ENCODE measurements around the gene SLC35B2.

The SLC35B2 gene

DNA sequence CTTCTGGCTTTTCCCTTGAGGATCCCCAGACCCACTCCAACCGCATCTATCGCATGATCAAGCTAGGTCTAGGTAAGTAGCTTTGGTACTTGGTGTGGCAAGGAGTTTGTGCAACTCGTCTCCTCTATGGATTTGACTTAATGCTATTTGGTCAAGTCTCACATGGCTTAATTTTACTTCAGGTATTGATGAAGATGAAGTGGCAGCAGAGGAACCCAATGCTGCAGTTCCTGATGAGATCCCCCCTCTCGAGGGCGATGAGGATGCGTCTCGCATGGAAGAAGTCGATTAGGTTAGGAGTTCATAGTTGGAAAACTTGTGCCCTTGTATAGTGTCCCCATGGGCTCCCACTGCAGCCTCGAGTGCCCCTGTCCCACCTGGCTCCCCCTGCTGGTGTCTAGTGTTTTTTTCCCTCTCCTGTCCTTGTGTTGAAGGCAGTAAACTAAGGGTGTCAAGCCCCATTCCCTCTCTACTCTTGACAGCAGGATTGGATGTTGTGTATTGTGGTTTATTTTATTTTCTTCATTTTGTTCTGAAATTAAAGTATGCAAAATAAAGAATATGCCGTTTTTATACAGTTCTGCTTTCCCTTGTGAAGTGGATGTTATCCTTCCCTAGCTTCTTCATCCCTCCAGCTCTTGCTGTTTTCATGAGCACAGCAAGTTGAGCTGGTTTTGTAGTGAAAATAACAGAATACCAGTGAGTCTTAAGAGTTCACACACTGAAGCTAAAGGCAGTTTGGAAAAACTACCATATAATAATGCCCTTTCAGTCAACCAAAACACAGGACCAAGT lies 3.8 kb downstream of the SLC35B2 start:
- peak; percentile 51 for DNase-seq (ENCODE audit: low read depth)

DNA sequence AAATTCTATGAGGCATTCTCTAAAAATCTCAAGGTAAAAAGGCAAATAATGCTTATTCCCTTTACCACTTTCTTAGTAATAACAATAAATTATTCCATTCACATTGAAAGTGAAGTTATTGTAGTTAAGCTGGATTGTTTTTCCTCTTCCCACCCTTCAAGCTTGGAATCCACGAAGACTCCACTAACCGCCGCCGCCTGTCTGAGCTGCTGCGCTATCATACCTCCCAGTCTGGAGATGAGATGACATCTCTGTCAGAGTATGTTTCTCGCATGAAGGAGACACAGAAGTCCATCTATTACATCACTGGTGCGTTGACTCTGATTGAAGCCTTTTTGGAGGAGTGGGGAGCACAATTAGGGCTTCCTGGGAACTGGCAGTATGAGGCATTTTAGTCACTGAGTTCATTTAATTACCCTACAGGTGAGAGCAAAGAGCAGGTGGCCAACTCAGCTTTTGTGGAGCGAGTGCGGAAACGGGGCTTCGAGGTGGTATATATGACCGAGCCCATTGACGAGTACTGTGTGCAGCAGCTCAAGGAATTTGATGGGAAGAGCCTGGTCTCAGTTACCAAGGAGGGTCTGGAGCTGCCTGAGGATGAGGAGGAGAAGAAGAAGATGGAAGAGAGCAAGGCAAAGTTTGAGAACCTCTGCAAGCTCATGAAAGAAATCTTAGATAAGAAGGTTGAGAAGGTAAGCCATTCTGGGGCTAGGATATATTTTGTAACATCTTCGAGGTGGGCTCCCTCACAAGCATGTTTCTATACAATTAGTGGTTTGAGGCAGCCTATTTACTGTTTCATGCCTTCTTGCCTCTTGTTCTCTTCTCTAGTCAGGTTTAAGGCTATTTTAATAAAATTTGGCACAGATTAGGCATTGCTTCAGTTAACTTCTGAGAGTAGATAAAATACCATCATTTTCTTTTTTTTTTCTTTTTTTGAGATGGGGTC lies 5.5 kb downstream of the SLC35B2 start:
- DNase-seq (ENCODE audit: low read depth): no peak

DNA sequence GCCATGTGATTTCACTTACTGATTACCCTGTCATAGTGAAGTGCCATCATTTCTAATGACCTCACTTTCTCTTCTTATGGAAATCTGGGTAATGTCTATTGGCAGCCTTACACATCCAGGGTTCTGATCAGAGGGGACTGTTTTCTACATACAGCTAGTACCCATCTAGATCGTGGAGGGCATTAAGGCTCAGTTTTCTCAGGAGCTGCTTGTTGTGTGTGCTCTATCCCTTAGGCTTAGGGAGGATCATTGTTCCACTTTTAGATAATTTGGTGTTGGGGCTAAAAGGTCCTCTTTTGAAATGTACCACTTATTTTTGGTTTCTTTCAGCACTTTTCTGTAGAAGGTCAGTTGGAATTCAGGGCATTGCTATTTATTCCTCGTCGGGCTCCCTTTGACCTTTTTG lies 6.6 kb downstream of the SLC35B2 start:
- DNase-seq (ENCODE audit: low read depth): no peak

DNA sequence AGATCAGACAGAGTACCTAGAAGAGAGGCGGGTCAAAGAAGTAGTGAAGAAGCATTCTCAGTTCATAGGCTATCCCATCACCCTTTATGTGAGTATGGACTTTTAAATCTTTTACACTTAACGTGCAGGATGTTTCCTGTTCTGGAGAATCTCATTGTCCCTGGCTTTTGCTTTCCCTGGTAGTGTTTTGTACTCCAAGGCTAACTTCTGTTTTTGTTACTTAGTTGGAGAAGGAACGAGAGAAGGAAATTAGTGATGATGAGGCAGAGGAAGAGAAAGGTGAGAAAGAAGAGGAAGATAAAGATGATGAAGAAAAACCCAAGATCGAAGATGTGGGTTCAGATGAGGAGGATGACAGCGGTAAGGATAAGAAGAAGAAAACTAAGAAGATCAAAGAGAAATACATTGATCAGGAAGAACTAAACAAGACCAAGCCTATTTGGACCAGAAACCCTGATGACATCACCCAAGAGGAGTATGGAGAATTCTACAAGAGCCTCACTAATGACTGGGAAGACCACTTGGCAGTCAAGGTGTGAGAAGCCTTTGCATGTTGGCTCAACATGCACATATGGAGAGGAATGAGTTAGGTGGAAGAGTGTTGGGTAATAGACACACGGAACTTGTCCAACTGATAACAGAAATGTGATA lies 7.1 kb downstream of the SLC35B2 start:
- DNase-seq (ENCODE audit: low read depth): no peak

- no peak for DNase-seq (ENCODE audit: low read depth)
Observed at GRCh38 chr6:44249082-44249748, 8.1 kb downstream of the SLC35B2 start.

- no peak for DNase-seq (ENCODE audit: low read depth)
Observed at GRCh38 chr6:44248579-44248978, 8.7 kb downstream of the SLC35B2 start.

DNA sequence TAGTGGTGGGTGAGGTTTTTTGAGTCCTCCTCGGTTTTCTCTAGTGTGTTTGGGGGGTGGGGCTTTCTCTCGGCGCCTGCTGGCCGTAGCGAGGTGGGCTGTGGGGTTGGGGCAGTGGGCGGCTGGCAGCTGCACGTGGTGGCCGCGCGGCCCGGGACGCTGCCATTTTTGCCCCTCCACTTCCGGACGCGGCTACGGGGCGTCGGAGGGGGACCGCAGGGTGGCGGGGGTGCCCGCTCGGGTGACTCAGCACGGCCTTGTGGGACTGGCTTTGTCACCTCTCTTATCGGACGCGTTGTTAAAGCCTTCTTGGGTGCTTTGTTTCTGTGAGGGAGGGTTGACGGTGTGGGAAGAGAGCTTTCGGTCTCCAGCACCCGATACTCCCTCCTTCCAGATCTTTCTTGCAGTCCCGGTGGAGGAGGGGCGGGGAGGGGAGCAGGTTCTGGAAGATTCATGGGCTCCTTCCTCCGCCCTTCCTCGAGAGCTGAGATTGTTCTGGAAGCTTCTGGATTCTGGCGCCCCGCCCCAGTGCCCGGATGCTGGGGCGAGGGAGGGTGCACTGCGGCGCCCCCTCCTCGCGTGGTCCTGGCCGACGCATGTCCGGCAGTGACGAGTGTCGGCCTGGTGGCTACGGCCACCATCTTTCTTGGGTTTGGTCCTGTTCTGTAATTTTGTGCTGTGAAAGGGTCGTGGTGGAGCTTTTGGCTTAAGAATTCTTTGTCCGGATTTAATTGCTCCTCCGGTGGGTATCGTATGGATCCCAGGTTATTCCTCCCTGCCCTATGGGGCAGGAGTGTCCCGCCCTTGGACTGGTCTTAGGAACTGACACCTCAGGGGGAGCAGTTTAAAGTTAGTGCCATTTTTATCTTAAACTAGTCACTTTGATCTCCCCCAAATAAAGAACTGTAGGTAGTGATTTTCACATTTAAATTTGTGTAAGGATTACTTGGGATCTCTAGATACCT lies 9.7 kb downstream of the SLC35B2 start:
- DNase-seq (ENCODE audit: low read depth): peak; percentile 82

GRCh38 chr6:44246663-44247337 lies 10.5 kb downstream of the SLC35B2 start, which contains the start of gene HSP90AB1:
TSS of gene HSP90AB1 (plus strand) at chr6:44247101. CDS start at chr6:44248630, 1,529 bp downstream.
- peak; percentile 93 for DNase-seq (ENCODE audit: low read depth)

DNA sequence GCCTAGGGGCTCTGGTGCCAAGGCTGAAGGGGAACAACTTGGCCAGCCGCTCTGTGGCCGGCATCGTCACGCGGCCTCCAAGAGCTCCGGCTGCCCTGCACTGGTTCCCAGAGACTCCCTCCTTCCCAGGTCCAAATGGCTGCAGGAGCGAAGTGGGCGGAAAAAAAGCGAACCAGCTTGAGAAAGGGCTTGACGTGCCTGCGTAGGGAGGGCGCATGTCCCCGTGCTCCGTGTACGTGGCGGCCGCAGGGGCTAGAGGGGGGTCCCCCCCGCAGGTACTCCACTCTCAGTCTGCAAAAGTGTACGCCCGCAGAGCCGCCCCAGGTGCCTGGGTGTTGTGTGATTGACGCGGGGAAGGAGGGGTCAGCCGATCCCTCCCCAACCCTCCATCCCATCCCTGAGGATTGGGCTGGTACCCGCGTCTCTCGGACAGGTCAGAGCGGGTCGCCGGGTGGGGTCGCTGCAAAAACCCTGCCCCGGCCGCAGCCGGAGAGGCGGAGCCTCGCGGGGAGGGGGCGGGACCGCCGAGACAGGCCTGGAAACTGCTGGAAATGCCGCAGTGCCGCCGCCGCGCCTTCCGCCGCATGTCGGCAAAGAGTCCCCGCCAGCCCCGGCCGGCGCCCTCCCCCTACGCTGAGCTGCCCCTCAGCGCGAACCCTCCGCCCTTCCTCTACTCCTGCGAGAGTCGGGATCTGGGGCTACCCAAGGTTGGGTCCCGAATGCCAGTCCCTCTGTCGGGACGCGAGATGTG lies 11.2 kb downstream of the SLC35B2 start:
- peak; percentile 91 for DNase-seq (ENCODE audit: low read depth)

GRCh38 chr6:44245391-44245911 lies 11.9 kb downstream of the SLC35B2 start:
- DNase-seq (ENCODE audit: low read depth): no peak

DNA sequence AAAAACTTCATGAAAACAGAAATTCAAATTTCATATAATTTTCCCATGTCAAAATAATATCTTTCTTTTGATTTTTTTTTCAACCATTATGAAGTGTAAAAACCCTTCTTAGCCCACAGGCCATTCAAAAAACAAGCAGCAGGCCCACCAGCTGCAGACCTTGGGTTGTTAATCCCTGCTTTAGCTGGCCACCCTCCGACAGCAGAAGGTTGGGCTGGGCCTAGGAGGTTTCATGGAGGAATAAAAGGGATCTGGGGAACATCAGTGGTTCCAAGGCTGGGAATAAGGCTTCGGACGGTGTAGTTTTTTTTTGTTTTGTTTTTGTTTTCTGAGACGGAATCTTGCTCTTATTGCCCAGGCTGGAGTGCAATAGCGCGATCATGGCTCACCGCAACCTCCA lies 14.0 kb downstream of the SLC35B2 start:
- no peak for DNase-seq (ENCODE audit: low read depth)

DNA sequence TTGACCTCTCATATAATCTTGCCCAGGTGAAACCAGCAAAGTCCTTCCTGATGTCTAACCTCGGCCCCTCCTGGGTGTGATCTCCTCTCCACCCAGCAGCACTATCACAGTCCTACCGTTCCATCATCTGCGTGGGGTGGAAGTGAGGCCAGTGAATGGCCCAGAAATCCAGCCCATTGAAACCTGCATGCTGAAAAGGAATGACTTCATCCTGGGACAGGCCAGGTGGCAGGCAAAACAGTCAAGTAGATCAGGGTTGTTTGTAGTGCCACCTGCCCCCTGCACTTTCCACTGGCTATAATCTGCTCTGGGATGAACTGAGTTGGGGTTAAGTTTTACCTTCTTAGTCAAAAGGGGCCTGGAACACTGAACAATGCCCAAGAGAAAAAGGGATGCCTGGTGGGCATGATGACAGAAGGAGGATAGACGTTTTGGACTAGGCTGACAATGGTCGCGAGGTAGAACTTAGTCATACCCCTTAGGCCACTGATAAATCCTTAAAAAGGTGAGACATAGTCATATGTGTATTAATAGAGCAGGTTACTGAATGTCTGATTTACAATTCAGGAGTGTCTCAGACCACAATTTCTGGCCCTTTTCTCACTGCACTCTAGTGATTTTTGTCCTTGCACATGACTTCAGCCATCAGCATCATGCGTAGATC lies 18.5 kb downstream of the SLC35B2 start:
- no peak for DNase-seq (ENCODE audit: low read depth)

DNA sequence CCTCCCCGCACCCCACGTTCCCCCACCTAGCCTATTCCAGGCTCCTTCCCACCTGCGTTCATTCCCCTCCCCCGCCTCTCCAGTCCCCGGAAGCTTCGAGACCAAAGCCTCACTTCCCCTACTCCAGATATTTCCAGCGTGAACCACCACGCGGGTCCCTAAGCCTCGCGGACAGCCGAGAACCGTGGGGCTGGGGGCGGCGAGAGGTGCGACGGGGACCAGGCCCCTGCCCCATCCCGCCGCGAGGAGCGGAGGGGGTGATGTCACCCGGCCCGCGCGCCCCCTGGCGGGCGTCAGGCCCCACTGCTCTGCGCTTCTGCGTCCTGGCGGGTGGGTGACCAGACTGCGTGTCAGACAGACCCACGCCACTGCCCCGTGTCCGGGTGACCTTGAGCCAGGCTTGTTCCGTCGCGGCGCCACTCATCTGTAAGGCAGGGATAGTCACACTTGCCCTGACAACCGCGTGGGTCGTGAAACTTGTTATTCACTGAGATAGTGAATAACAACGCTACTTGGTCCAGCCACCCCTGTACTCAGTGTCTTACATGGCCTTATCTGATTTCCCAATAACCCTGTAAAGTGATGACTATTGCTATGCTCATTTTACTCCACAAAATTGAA lies 19.4 kb downstream of the SLC35B2 start:
- DNase-seq (ENCODE audit: low read depth): peak; percentile 82

DNA sequence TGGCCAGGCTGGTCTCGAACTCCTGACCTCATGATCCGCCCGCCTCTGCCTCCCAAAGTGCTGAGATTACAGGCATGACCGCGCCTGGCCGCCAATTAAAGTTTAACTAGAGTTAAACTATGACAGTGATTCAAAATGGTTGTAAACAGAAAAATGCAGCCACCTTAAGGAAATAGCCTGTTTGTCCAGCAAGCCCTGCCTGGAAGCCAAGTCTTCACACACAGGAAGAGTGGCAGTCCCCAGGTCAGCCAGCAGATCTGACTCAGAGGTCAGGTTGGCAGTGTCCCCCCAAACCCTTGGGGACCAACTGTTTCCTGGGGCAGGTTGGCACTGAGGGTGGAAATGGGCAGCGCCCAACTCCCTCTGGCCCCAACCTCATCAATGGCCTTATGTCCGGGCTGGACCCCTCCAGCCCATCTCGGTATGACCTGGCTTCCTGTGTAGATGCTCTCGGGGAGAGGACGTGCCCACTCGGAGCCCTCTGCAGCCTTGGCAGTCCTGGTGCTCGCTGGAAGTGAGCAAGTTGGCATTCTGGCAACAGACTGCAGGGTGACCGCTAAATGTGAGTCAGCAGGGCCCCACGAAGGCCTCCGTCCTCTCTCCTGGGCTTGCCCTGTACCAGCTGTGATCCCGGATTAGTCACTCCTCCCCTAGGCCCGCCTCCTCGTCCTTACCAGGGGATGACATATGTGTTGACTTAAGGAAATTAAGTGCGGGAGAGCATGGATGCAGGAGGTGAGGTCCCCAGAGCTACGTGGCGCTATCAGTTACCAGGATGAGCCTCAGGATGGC lies 20.1 kb downstream of the SLC35B2 start:
- DNase-seq (ENCODE audit: low read depth): peak; percentile 69

GRCh38 chr6:44235891-44236516 lies 21.3 kb downstream of the SLC35B2 start:
- no peak for DNase-seq (ENCODE audit: low read depth)

GRCh38 chr6:44235269-44235668 lies 22.1 kb downstream of the SLC35B2 start:
- no peak for DNase-seq (ENCODE audit: low read depth)

Data from activated T-cell treated with anti-CD3 and anti-CD28 coated beads for 48 hours (primary cell).